Vagina (tissue), 2 donors: ENCODE measurements around the gene NAA80. TPM values are rescaled to one million over a fixed set of nuclear protein-coding genes. Genes with fewer than 3 reads are reported as not detected.

Experiments
- DNase-seq, 2 donors: peaks; one replicate each; pipeline ENCODE4 v3.0.0-alpha.2; 2017; ENCODE audit errors: extremely low spot score in 2 of 2
- H3K27ac ChIP-seq: fragments of 200-600 bp; sonication (generic); one replicate; pipeline ENCODE4 v1.5.1; 2019
- H3K27me3 ChIP-seq: fragments of 200-600 bp; sonication (generic); one replicate; pipeline ENCODE4 v1.5.1; 2019
- H3K36me3 ChIP-seq, 2 donors: fragments of 200-600 bp; sonication (generic); one replicate each; pipeline ENCODE4 v1.5.1; 2017 to 2019
- H3K4me1 ChIP-seq: fragments of 200-600 bp; sonication (generic); one replicate; pipeline ENCODE4 v1.5.1; 2019
- H3K4me3 ChIP-seq, 2 donors: fragments of 200-600 bp; sonication (generic); 1 replicate in 1 of 2; 2 replicates in 1 of 2; pipeline ENCODE4 v1.5.1; 2016 to 2019
- H3K9me3 ChIP-seq: fragments of 200-600 bp; sonication (generic); one replicate; pipeline ENCODE4 v1.5.1; 2019
- POLR2A ChIP-seq, 2 donors: fragments of 450-650 bp; IDR thresholded peaks; one replicate each; pipeline ENCODE4 v1.6.1; 2017; ENCODE audit warnings: antibody characterized with exemption in 2 of 2, mild to moderate bottlenecking in 2 of 2, moderate library complexity in 2 of 2
- POLR2AphosphoS5 ChIP-seq, 2 donors: sonication (generic); formaldehyde crosslinking; IDR thresholded peaks; one replicate each; pipeline ENCODE4 v1.9.0; 2017; ENCODE audit warnings: antibody characterized with exemption in 2 of 2, mild to moderate bottlenecking in 2 of 2, low read depth in 1 of 2; ENCODE audit not compliant: insufficient read depth in 1 of 2
- intact Hi-C: fragments of 100-400 bp; cut with DNase I; formaldehyde crosslinking; loops from one replicate; pipeline ENCODE4 v1.15.1; 2023
- total RNA-seq: library from RNA; depleted of rRNA; stranded (reverse); fragments of >200 nt; gene quantifications from one replicate; pipeline ENCODE4 v1.2.3, GENCODE V29; 2016
- TF ChIP-seq, protein P1 (sequence below), 3 experiments: fragments of 450-650 bp in 2 of 3; fragments of 200-600 bp in 1 of 3; sonication (generic) in 1 of 3; IDR thresholded peaks; one replicate each; pipeline ENCODE4 v1.5.1; 2017 to 2019; ENCODE audit warnings: antibody characterized with exemption in 3 of 3, mild to moderate bottlenecking in 2 of 3, moderate library complexity in 2 of 3

Gene NAA80
- total RNA-seq, 1 donor from 2014 or later: 10.1 TPM

DNA sequence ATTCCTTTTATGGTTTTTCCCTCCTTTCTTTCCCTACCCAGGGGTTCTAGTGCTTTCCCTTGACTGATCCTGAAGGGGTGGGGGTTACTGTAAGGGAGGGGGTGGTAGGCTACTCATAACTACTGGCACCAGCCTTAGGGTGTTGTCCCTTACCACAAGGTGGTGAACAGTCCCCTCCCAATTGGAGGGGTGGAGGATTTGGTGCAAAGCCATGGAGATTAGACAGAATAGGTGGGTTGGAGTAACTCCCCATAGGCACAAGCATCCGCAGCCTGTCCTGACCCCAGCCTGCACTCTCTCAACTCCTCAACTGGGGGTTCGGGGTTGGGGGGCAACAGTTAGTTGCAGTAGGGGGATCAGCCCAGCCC, 25.9 kb upstream of the NAA80 start:
- Histone ChIP-seq H3K27ac (no peak overlapping the region), H3K27me3 (no peaks in the 10 kb centered on the region), H3K9me3 (no peaks in the 10 kb centered on the region), H3K36me3 (peaks cover 0 to 17% of the 10 kb centered on the region in 2 donors), H3K4me3 (no peak overlapping the region), H3K4me1 (peaks cover 42% of the 10 kb centered on the region)
- DNase-seq: no peak
- TF ChIP-seq POLR2A (IDR thresholded peaks at IDR 0.05): no peak
- TF ChIP-seq POLR2AphosphoS5 (IDR thresholded peaks at IDR 0.05; ENCODE audit: insufficient read depth in 1 of 2, low read depth in 1 of 2): no peak
- TF ChIP-seq, protein P1, sequence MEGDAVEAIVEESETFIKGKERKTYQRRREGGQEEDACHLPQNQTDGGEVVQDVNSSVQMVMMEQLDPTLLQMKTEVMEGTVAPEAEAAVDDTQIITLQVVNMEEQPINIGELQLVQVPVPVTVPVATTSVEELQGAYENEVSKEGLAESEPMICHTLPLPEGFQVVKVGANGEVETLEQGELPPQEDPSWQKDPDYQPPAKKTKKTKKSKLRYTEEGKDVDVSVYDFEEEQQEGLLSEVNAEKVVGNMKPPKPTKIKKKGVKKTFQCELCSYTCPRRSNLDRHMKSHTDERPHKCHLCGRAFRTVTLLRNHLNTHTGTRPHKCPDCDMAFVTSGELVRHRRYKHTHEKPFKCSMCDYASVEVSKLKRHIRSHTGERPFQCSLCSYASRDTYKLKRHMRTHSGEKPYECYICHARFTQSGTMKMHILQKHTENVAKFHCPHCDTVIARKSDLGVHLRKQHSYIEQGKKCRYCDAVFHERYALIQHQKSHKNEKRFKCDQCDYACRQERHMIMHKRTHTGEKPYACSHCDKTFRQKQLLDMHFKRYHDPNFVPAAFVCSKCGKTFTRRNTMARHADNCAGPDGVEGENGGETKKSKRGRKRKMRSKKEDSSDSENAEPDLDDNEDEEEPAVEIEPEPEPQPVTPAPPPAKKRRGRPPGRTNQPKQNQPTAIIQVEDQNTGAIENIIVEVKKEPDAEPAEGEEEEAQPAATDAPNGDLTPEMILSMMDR (IDR thresholded peaks at IDR 0.05): no peak
- intact Hi-C loops: no loop called here

GRCh38 chr3:50324351-50325112, 25.3 kb upstream of the NAA80 start:
- Histone ChIP-seq H3K4me3 (no peak overlapping the region), H3K27ac (peak overlapping the region; percentile 90)
- intact Hi-C loops: loop anchor here (5.0 kb wide), 1 partner anchor 67 kb away; no protein-coding TSS in a partner anchor

DNA sequence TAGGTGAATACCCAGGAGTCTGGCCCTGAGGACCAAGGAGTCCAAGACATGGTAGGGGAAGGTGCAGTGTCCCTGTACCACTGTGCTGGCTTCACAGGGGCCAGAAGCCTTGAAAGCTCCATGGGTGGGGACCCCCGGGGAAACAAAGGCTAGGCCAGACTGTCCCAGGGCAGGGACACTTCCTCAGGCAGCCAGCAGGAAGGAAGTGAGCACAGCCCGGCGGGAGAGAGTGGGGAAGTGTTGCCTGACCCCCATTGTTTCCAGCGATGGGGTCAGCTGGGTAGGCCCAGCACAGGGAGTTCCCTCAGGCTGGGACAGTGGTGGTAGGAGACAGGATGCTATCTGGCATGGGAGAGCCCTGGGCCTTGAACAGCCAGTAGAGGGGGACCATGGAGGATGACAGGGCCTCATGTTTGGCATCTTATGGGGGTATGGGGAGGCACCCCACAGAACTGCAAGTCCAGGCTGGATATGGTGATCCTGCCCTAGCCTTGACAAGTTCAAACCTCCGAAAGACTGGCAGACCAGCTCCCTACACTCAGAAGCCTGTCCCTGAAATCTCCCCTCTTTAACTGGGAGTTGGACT, 24.5 kb upstream of the NAA80 start:
- Histone ChIP-seq H3K27me3 (no peaks in the 10 kb centered on the region), H3K27ac (peak overlapping the region; percentile 90), H3K4me3 (no peak overlapping the region), H3K4me1 (peaks cover 54% of the 10 kb centered on the region), H3K9me3 (no peaks in the 10 kb centered on the region), H3K36me3 (peaks cover 0 to 13% of the 10 kb centered on the region in 2 donors)
- no peak for DNase-seq
- intact Hi-C loops: loop anchor here (2.0 to 5.0 kb wide), 2 partner anchors 25 to 66 kb away; partner anchors contain the start of genes HYAL3 and NAA80
- TF ChIP-seq, protein P1 (IDR thresholded peaks at IDR 0.05): no peak
- peak in 1 of 2 donors; percentile 55 for TF ChIP-seq POLR2AphosphoS5 (IDR thresholded peaks at IDR 0.05; ENCODE audit: insufficient read depth in 1 of 2, low read depth in 1 of 2)

More at GRCh38 chr3:50324351-50325112, 25.3 kb upstream of the NAA80 start:
- TF ChIP-seq, protein P1 (IDR thresholded peaks at IDR 0.05): peak; percentile 36 to 76 (median 74)
- TF ChIP-seq POLR2A (IDR thresholded peaks at IDR 0.05): no peak
- Histone ChIP-seq H3K27me3 (no peaks in the 10 kb centered on the region), H3K4me1 (peaks cover 47% of the 10 kb centered on the region), H3K36me3 (peaks cover 0 to 13% of the 10 kb centered on the region in 2 donors), H3K9me3 (no peaks in the 10 kb centered on the region)
- no peak for DNase-seq

- Histone ChIP-seq H3K36me3 (peaks cover 0 to 16% of the 10 kb centered on the region in 2 donors), H3K27me3 (no peaks in the 10 kb centered on the region), H3K9me3 (no peaks in the 10 kb centered on the region), H3K4me3 (peak overlapping the region in 1 of 2 donors; percentile 72), H3K4me1 (peaks cover 54% of the 10 kb centered on the region), H3K27ac (peak overlapping the region; percentile 90)
- intact Hi-C loops: loop anchor here (2.0 to 5.0 kb wide), 2 partner anchors 24 to 66 kb away; partner anchors contain the start of genes HYAL3 and NAA80
- no peak for DNase-seq
- TF ChIP-seq POLR2A (IDR thresholded peaks at IDR 0.05) (no peak), POLR2AphosphoS5 (IDR thresholded peaks at IDR 0.05; ENCODE audit: insufficient read depth in 1 of 2, low read depth in 1 of 2) (no peak)
- TF ChIP-seq, protein P1 (IDR thresholded peaks at IDR 0.05): no peak
These were observed 23.9 kb upstream of the NAA80 start for GRCh38 chr3:50323092-50323600.
